ENCODE data around the gene PDE6B.

The PDE6B gene

GRCh38 chr4:663438-664428, 38.4 kb downstream of the PDE6B start:
- no peak for DNase-seq (ENCODE audit: low read depth)
- peak overlapping the region; percentile 37 for H3K4me3 ChIP-seq (replicated peaks; ENCODE audit: low read depth, low read length)
- TF ChIP-seq CTCF (IDR thresholded peaks at IDR 0.05; ENCODE audit: low read length, missing control alignments): no peak

GRCh38 chr4:664713-665231, 39.4 kb downstream of the PDE6B start:
- TF ChIP-seq CTCF (IDR thresholded peaks at IDR 0.05; ENCODE audit: low read length, missing control alignments): no peak
- H3K4me3 ChIP-seq (replicated peaks; ENCODE audit: low read depth, low read length): no peak overlapping the region
- no peak for DNase-seq (ENCODE audit: low read depth)

- no peak for DNase-seq (ENCODE audit: low read depth)
- no peak for TF ChIP-seq CTCF (IDR thresholded peaks at IDR 0.05; ENCODE audit: low read length, missing control alignments)
- no peak overlapping the region for H3K4me3 ChIP-seq (replicated peaks; ENCODE audit: low read depth, low read length)
These were observed 40.0 kb downstream of the PDE6B start for GRCh38 chr4:665381-665750.

- H3K4me3 ChIP-seq (replicated peaks; ENCODE audit: low read depth, low read length): no peak overlapping the region
- DNase-seq (ENCODE audit: low read depth): no peak
- TF ChIP-seq CTCF (IDR thresholded peaks at IDR 0.05; ENCODE audit: low read length, missing control alignments): no peak
These were observed 40.5 kb downstream of the PDE6B start for GRCh38 chr4:665751-666435.

GRCh38 chr4:666436-666810, 41.0 kb downstream of the PDE6B start:
- TF ChIP-seq CTCF (IDR thresholded peaks at IDR 0.05; ENCODE audit: low read length, missing control alignments): no peak
- H3K4me3 ChIP-seq (replicated peaks; ENCODE audit: low read depth, low read length): no peak overlapping the region
- no peak for DNase-seq (ENCODE audit: low read depth)

- DNase-seq (ENCODE audit: low read depth): no peak
- TF ChIP-seq CTCF (IDR thresholded peaks at IDR 0.05; ENCODE audit: low read length, missing control alignments): no peak
These were observed 41.6 kb downstream of the PDE6B start for GRCh38 chr4:666822-667544.

More at GRCh38 chr4:666822-667544, 41.6 kb downstream of the PDE6B start:
- no peak overlapping the region for H3K4me3 ChIP-seq (replicated peaks; ENCODE audit: low read depth, low read length)

All from fibroblast of pulmonary artery (primary cell).